HL-60 (cell line): Measurements from ENCODE around the gene SMIM12.

Source experiments
- DNase-seq, 2 experiments: peaks; one replicate each; pipeline ENCODE4 v3.0.0-alpha.2; 2010 to 2020; ENCODE audit warnings: low read depth in 1 of 2, low spot score in 1 of 2
- H3K27ac ChIP-seq: fragments of 250-450 bp; sonication (Bioruptor Pico); replicated peaks from 2 replicates; pipeline ENCODE4 v1.5.1; 2020; ENCODE audit warnings: mild to moderate bottlenecking, moderate library complexity
- H3K27me3 ChIP-seq: fragments of 250-450 bp; sonication (Bioruptor Pico); 2 replicates; pipeline ENCODE4 v1.5.1; 2021; ENCODE audit warnings: mild to moderate bottlenecking, moderate library complexity; ENCODE audit not compliant: insufficient read depth, poor library complexity, severe bottlenecking
- H3K4me3 ChIP-seq: replicated peaks from 2 replicates; pipeline ENCODE4 v1.5.1; 2011; ENCODE audit warnings: mild to moderate bottlenecking, control low read depth, low read length; ENCODE audit not compliant: insufficient read depth
- GABPA ChIP-seq: IDR thresholded peaks from 2 replicates; pipeline ENCODE4 v1.6.1; 2012; ENCODE audit warnings: low read depth
- POLR2AphosphoS5 ChIP-seq: IDR thresholded peaks from 2 replicates; pipeline ENCODE4 v1.6.1; 2012; ENCODE audit warnings: low read depth
- REST ChIP-seq: IDR thresholded peaks from 2 replicates; pipeline ENCODE4 v1.6.1; 2012; ENCODE audit warnings: low read depth; ENCODE audit not compliant: insufficient replicate concordance
- SPI1 ChIP-seq: IDR thresholded peaks from 2 replicates; pipeline ENCODE4 v1.6.1; 2012; ENCODE audit warnings: low read depth, mild to moderate bottlenecking, borderline replicate concordance
- TF ChIP-seq, protein P1 (sequence below): IDR thresholded peaks from one replicate; pipeline ENCODE4 v1.5.1; 2011; ENCODE audit warnings: low read length, control low read depth, inconsistent platforms; ENCODE audit not compliant: insufficient read depth

The SMIM12 gene

GRCh38 chr1:34874296-34874952 lies 14.9 kb upstream of the SMIM12 start:
- Histone ChIP-seq H3K4me3 (no peak overlapping the region), H3K27me3 (peaks cover 11% of the 10 kb centered on the region), H3K27ac (no peak overlapping the region)
- no peak for DNase-seq
- no peak for TF ChIP-seq GABPA
- no peak for TF ChIP-seq SPI1
- no peak for TF ChIP-seq REST
- TF ChIP-seq POLR2AphosphoS5: no peak

- TF ChIP-seq, protein P1, sequence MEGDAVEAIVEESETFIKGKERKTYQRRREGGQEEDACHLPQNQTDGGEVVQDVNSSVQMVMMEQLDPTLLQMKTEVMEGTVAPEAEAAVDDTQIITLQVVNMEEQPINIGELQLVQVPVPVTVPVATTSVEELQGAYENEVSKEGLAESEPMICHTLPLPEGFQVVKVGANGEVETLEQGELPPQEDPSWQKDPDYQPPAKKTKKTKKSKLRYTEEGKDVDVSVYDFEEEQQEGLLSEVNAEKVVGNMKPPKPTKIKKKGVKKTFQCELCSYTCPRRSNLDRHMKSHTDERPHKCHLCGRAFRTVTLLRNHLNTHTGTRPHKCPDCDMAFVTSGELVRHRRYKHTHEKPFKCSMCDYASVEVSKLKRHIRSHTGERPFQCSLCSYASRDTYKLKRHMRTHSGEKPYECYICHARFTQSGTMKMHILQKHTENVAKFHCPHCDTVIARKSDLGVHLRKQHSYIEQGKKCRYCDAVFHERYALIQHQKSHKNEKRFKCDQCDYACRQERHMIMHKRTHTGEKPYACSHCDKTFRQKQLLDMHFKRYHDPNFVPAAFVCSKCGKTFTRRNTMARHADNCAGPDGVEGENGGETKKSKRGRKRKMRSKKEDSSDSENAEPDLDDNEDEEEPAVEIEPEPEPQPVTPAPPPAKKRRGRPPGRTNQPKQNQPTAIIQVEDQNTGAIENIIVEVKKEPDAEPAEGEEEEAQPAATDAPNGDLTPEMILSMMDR: no peak
- TF ChIP-seq GABPA (no peak), SPI1 (no peak), POLR2AphosphoS5 (no peak), REST (no peak)
- no peak overlapping the region for H3K27ac ChIP-seq
- H3K27me3 ChIP-seq: peaks cover 11% of the 10 kb centered on the region
These were observed 12.6 kb upstream of the SMIM12 start for GRCh38 chr1:34872133-34872503.

DNA sequence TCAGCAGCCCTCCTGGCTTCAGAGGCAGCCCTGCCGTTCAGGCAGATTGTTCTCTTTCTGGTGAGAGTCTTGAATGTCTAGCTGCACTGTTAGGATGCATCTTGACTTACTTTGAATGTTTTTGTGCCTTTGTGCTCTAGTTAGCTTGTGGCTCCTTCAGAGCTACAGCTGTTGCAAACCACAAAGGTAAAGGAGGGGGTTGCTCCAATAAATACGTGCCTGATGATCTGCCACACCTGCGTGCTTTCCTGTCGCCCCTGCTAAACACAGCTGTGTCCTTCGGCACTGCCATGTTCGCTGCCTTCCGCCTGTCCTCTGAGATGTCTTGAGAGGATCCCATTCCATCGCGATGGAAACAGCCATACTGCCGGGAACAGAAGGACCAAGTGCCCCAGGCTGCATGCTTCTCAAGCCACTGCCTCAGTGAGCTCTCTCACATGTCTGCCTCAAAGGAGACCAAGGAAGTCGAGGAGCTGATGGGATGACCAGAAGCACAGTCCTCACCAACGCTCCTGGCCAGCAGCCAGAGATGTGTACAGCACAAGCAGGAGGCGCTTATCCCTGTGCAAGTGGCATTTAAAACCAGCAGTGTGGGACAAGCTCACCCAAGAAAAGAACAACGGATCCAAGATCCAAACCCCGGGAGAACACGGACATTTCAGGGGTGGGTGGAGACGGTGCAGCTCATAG lies 12.0 kb upstream of the SMIM12 start:
- no peak overlapping the region for H3K27ac ChIP-seq
- DNase-seq: no peak
- peaks cover 11% of the 10 kb centered on the region for H3K27me3 ChIP-seq
- no peak overlapping the region for H3K4me3 ChIP-seq
- TF ChIP-seq REST (no peak), POLR2AphosphoS5 (no peak), SPI1 (no peak), GABPA (no peak)
- TF ChIP-seq, protein P1: no peak

More at GRCh38 chr1:34872133-34872503, 12.6 kb upstream of the SMIM12 start:
- no peak overlapping the region for H3K4me3 ChIP-seq
- DNase-seq: no peak
